ENCODE results near the gene OR4A16. TPM values are rescaled to one million over a fixed set of nuclear protein-coding genes. Genes with fewer than 3 reads are reported as not detected.
A peak's percentile ranks its signal among the peaks of the same experiment; 100 is the strongest.

Gene OR4A16, protein sequence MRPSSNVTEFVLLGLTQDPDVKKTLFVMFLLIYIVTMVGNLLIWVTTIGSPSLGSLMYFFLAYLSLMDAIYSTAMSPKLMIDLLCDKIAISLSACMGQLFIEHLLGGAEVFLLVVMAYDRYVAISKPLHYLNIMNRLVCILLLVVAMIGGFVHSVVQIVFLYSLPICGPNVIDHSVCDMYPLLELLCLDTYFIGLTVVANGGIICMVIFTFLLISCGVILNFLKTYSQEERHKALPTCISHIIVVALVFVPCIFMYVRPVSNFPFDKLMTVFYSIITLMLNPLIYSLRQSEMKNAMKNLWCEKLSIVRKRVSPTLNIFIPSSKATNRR
- polyA plus RNA-seq (2014; cell fraction: cytosol; rRNA removed), result not detected in 2 replicates
- not detected in 2 replicates for polyA plus RNA-seq (2014; cell fraction: nucleus; rRNA removed)

DNA sequence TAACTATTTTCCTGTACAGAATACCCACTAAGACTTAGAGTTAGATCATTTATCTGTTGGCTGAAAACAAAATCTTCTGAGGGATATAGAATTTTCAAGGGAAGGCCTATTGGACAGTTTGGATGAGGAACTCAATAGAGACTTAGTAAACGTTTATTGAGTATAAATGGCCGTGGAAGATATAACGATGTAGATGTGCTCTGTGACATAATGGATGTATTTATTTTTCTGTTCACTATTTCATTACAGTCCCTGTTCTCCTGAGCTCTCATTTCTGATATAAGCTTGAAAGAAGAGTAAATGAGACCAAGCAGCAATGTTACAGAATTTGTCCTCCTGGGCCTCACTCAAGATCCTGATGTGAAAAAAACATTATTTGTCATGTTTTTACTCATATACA, at the start of gene OR4A16:
OR4A16 (plus strand) TSS at position 301 of the 400 bp plus-strand sequence; CDS start at position 301, 0 bp downstream.
- DNase-seq (ENCODE audit: low spot score), result no peak

DNA sequence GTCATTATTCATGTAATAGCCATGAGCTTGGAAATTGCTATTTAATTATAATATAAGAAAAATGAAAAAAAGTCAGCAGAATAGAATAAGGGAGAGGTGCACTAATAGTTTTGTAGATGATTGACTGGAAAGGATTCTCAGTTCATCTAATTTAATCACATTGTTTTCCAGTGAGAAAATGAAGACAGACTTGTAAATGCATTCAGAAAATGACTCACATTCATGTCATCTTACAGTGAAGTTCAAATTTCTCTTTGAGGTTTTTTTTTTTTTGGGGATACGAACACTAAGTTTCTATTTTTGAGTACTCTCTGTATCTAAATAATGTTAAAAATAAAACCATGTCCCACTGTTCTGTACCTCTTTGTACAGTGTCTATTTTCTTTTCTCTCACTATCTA, 18.5 kb upstream of the OR4A16 start:
- DNase-seq (ENCODE audit: low spot score), result no peak

DNA sequence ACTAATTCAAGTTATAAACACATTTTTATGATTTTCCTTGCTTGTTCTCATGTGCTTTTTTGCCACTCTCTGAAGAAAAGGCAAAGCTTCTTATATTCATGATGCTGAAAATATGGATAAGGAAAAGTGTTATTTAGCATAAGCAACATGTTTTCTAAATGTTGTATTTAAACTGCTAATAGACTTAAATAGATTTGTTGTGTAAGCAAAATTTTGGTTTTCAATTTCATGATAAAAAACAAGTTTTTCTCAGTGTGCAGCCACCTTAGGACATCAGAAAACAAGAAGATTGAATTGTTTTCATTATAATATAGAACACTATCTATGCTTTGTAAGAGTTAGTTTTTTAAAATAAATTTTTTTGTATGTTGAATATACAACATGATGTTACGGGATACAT, 2.3 kb downstream of the OR4A16 start:
- DNase-seq (ENCODE audit: low spot score), result no peak

DNA sequence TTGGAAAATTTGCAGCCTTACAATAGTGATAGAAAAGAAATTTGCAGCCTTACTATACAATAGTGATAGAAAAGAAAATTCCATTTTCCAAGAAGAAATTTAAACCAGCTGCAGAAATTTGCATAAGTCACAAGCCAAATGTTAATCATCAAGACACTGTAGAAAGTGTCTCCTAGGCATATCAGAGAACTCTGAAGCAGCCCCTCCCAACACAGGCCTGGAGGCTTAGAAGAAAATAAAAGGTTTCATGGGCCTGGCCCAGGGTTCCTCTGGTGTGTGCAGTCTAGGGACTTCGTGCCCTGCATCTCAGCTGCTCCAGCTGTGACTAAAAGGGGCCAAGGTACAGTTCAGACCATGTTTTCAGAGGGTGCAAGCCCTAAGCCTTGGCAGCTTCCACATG, 6.0 kb downstream of the OR4A16 start:
- no peak for DNase-seq (ENCODE audit: low spot score)

DNA sequence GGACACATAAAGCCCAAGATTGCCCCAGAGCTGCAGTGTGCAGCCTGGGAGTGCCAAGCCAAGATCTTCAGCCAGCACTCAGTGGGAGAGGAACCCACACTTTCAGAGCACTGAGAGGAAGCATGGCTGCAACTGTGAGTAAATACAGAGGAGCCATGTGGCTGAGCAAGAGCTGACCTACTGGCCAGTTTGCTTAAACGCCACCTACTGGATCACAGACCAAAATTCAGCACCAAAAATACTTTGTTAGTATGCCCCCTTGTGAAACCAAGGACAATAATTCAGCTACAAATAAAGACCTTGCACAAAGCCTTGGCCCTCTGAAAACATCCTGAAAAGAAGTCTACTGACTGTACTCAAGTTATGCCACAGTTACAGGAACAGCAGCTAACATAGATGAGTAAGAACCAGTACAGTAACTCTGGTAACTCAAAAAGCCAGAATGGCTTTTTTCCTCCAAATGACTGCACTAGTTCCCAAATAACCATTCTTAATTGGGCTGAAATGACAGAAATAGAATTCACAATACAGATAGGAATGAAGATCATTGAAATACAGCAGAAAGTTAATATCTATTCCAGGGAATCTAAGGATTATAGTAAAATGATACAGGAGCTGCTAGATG, 14.7 kb downstream of the OR4A16 start:
- DNase-seq (ENCODE audit: low spot score), result peak; percentile 10

DNA sequence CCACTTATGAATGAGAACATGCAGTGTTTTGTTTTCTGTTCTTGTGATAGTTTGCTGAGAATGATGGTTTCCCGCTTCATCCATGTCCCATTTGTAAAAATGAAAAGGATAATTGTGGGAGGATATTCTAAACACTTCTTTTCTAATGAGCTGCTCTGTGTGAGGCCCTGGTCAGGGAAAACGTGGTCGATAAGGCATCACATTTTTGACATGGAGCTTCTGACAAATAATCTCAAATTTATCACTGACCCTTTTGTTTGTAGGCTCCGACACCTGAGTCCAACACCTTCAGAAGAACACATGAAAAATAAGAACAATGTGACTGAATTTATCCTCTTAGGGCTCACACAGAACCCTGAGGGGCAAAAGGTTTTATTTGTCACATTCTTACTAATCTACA, 24.7 kb downstream of the OR4A16 start, which contains the start of gene OR4A15:
OR4A15 (plus strand) TSS at position 301 of the 400 bp plus-strand sequence; CDS start at position 301, 0 bp downstream.
- DNase-seq (ENCODE audit: low spot score), result no peak

Measured in SK-N-DZ (cell line).